CD14-positive monocyte (primary cell): Measurements from ENCODE around the gene DEPDC1. TPM values are rescaled to one million over a fixed set of nuclear protein-coding genes. Genes with fewer than 3 reads are reported as not detected.

ENCODE experiments used
- DNase-seq, 3 donors: peaks; one replicate each; pipeline ENCODE4 v3.0.0-alpha.2; 2011 to 2022
- H2AFZ ChIP-seq: 2 replicates; pipeline ENCODE4 v1.6.0; 2012; ENCODE audit warnings: mild to moderate bottlenecking, low read depth, low read length, inconsistent platforms; ENCODE audit not compliant: insufficient read depth, poor library complexity, severe bottlenecking
- H3K27ac ChIP-seq, 2 donors: 1 replicate in 1 of 2; 2 replicates in 1 of 2; pipeline ENCODE4 v1.5.1; 2012 to 2013; ENCODE audit warnings: low read length in 2 of 2, control low read depth in 1 of 2, inconsistent platforms in 1 of 2, low read depth in 1 of 2, mild to moderate bottlenecking in 1 of 2
- H3K27me3 ChIP-seq, 2 donors: one replicate each; pipeline versions ENCODE4 v1.6.0 to v1.6.1; 2011 to 2013; ENCODE audit warnings: low read length in 2 of 2; ENCODE audit not compliant: control insufficient read depth in 2 of 2, insufficient read depth in 2 of 2
- H3K36me3 ChIP-seq, 2 donors: replicated peaks in 1 of 2; 1 replicate in 1 of 2; 2 replicates in 1 of 2; pipeline versions ENCODE4 v1.5.1 to v1.6.1; 2012 to 2013; ENCODE audit warnings: low read length in 2 of 2, control low read depth in 1 of 2, inconsistent platforms in 1 of 2, mild to moderate bottlenecking in 1 of 2; ENCODE audit not compliant: insufficient read depth in 2 of 2, control insufficient read depth in 1 of 2
- H3K4me1 ChIP-seq, 2 donors: 1 replicate in 1 of 2; 2 replicates in 1 of 2; pipeline versions ENCODE4 v1.5.1 to v1.6.1; 2012 to 2013; ENCODE audit warnings: low read length in 2 of 2, control low read depth in 1 of 2, inconsistent platforms in 1 of 2, mild to moderate bottlenecking in 1 of 2, moderate library complexity in 1 of 2; ENCODE audit not compliant: insufficient read depth in 2 of 2, control insufficient read depth in 1 of 2
- H3K4me2 ChIP-seq: replicated peaks from 2 replicates; pipeline ENCODE3; 2012; ENCODE audit warnings: low read length, moderate library complexity, mild to moderate bottlenecking; ENCODE audit not compliant: poor library complexity, severe bottlenecking; ENCODE audit errors: extremely low read depth
- H3K4me3 ChIP-seq, 3 experiments: fragments of 200-600 bp in 1 of 3; sonication (generic) in 1 of 3; replicated peaks in 1 of 3; 1 replicate in 2 of 3; 2 replicates in 1 of 3; pipeline ENCODE4 v1.5.1; 2011 to 2013; ENCODE audit warnings: low read length in 3 of 3, mild to moderate bottlenecking in 3 of 3, control low read depth in 2 of 3, low read depth in 2 of 3, inconsistent platforms in 1 of 3, moderate library complexity in 1 of 3
- H3K79me2 ChIP-seq: 2 replicates; pipeline ENCODE4 v1.6.0; 2012; ENCODE audit warnings: mild to moderate bottlenecking, control low read depth, inconsistent platforms, low read length, moderate library complexity; ENCODE audit not compliant: insufficient read depth
- H3K9ac ChIP-seq: 2 replicates; pipeline ENCODE4 v1.6.0; 2017; ENCODE audit warnings: low read length, mild to moderate bottlenecking; ENCODE audit not compliant: insufficient read depth, poor library complexity, severe bottlenecking
- H3K9me3 ChIP-seq, 2 donors: replicated peaks in 1 of 2; 1 replicate in 1 of 2; 2 replicates in 1 of 2; pipeline versions ENCODE4 v1.5.1 to v1.6.1; 2012 to 2013; ENCODE audit warnings: low read length in 2 of 2, control low read depth in 1 of 2; ENCODE audit not compliant: control insufficient read depth in 1 of 2, insufficient read depth in 1 of 2
- H4K20me1 ChIP-seq: 2 replicates; pipeline ENCODE4 v1.6.0; 2012; ENCODE audit warnings: mild to moderate bottlenecking, low read length, control low read depth, moderate library complexity; ENCODE audit not compliant: insufficient read depth
- H3K27ac Mint-ChIP-seq, 7 donors: one replicate each; pipeline ENCODE4 v1.8.0; 2020; ENCODE audit warnings: mild to moderate bottlenecking in 7 of 7, mixed read lengths in 7 of 7, moderate library complexity in 6 of 7, inconsistent platforms in 2 of 7
- H3K27me3 Mint-ChIP-seq, 3 donors: one replicate each; pipeline ENCODE4 v1.8.0; 2021 to 2022; ENCODE audit warnings: low read depth in 3 of 3, mild to moderate bottlenecking in 3 of 3, mixed read lengths in 3 of 3, moderate library complexity in 3 of 3, inconsistent platforms in 1 of 3
- H3K36me3 Mint-ChIP-seq, 2 donors: one replicate each; pipeline ENCODE4 v1.8.0; 2020; ENCODE audit warnings: mixed read lengths in 2 of 2, inconsistent platforms in 1 of 2, mild to moderate bottlenecking in 1 of 2
- H3K4me1 Mint-ChIP-seq: one replicate; pipeline ENCODE4 v1.8.0; 2020; ENCODE audit warnings: mild to moderate bottlenecking, mixed read lengths
- H3K4me3 Mint-ChIP-seq, 2 donors: one replicate each; pipeline ENCODE4 v1.8.0; 2020; ENCODE audit warnings: mild to moderate bottlenecking in 2 of 2, mixed read lengths in 2 of 2, moderate library complexity in 1 of 2
- H3K9me3 Mint-ChIP-seq, 7 donors: one replicate each; pipeline ENCODE4 v1.8.0; 2020 to 2022; ENCODE audit warnings: mixed read lengths in 7 of 7, mild to moderate bottlenecking in 6 of 7, moderate library complexity in 6 of 7, inconsistent platforms in 2 of 7
- WGBS: methylation state at CpG from one replicate; pipeline ENCODE4 v1.1.5; 2013; ENCODE audit warnings: missing lambda C conversion rate; ENCODE audit not compliant: insufficient coverage; 5-methylcytosine and 5-hydroxymethylcytosine counted together
- intact Hi-C, 2 donors: fragments of 100-400 bp; cut with micrococcal nuclease; formaldehyde crosslinking; loops; one replicate each; pipeline versions ENCODE4 v1.15.0 to v1.15.1; 2023
- polyA plus RNA-seq, 3 donors: library from polyadenylated mRNA; depleted of rRNA in 1 of 3; unstranded in 2 of 3; stranded (reverse) in 1 of 3; fragments of 300-500 nt in 2 of 3; fragments of >200 nt in 1 of 3; fragmentation: Illumina TruSeq in 2 of 3; gene quantifications; 1 replicate in 2 of 3; 2 replicates in 1 of 3; pipeline ENCODE4 v1.2.3, GENCODE V29; 2012 to 2021
- TF ChIP-seq, protein P1 (sequence below): fragments of 200-600 bp; IDR thresholded peaks from one replicate; pipeline ENCODE4 v1.8.0; 2022; ENCODE audit warnings: antibody characterized with exemption, mild to moderate bottlenecking

Gene DEPDC1
- polyA plus RNA-seq, 3 donors, result 0.04 to 0.24 TPM; not detected in 1

DNA sequence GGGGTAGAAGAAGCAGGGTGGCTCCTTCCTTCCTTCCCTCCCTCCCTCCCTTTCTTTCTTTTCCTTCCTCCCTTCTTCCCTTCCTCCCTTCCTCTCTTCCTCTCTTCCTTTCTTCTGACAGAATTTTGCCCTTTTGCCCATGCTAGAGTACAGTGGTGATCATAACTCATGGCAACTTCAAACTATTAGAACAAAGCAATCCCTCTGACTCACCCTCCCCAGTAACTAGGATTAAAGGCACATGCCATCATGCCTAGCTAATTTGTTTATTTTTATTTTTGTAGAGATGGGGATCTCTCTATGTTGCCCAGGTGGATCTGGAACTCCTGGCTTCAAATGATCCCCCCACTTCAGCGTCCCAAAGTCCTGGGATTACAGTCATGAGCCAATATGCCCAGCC lies 37.1 kb downstream of the DEPDC1 start:
- Histone ChIP-seq H3K4me3 (no peak overlapping the region), H3K27ac (no peak overlapping the region), H3K36me3 (no peaks in the 10 kb centered on the region), H4K20me1 (no peaks in the 10 kb centered on the region), H3K4me1 (no peaks in the 10 kb centered on the region), H3K9ac (no peak overlapping the region), H3K4me2 (no peak overlapping the region), H3K9me3 (peaks cover 0 to 6% of the 10 kb centered on the region in 2 donors), H3K79me2 (no peaks in the 10 kb centered on the region), H3K27me3 (no peaks in the 10 kb centered on the region), H2AFZ (no peak overlapping the region)
- H3K27me3 Mint-ChIP-seq, result peaks cover 0 to 6% (median 2%) of the 10 kb centered on the region in 3 donors
- peaks cover 2 to 12% (median 6%) of the 10 kb centered on the region in 7 donors for H3K9me3 Mint-ChIP-seq
- no peak overlapping the region for H3K4me3 Mint-ChIP-seq
- no CpG with 5 or more reads among the region's 1 CpG for WGBS
- peaks cover 2% of the 10 kb centered on the region for H3K4me1 Mint-ChIP-seq
- no peaks in the 10 kb centered on the region for H3K36me3 Mint-ChIP-seq
- TF ChIP-seq, protein P1, sequence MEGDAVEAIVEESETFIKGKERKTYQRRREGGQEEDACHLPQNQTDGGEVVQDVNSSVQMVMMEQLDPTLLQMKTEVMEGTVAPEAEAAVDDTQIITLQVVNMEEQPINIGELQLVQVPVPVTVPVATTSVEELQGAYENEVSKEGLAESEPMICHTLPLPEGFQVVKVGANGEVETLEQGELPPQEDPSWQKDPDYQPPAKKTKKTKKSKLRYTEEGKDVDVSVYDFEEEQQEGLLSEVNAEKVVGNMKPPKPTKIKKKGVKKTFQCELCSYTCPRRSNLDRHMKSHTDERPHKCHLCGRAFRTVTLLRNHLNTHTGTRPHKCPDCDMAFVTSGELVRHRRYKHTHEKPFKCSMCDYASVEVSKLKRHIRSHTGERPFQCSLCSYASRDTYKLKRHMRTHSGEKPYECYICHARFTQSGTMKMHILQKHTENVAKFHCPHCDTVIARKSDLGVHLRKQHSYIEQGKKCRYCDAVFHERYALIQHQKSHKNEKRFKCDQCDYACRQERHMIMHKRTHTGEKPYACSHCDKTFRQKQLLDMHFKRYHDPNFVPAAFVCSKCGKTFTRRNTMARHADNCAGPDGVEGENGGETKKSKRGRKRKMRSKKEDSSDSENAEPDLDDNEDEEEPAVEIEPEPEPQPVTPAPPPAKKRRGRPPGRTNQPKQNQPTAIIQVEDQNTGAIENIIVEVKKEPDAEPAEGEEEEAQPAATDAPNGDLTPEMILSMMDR, result no peak
- H3K27ac Mint-ChIP-seq, result no peak overlapping the region
- no peak for DNase-seq
- intact Hi-C loops, result no loop called here

DNA sequence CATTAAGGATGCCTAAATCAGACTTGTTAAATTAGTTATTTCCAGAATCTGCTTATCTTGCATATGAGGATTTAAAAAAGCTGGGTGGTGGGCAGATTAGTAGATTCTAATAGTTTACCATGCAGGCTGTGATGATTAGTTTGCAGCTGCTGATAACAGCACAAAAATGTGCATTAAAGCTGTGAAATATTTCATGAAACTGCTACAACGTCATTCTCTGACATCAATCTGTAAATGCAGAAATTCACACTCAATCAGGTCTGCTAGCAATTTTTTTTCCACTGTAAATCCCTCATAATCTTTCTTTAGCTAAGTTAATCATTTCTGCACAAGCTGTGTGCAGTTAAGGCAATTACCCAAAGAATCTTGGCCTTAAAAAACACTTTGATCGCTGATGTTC lies 37.8 kb downstream of the DEPDC1 start:
- H3K27me3 ChIP-seq, result no peaks in the 10 kb centered on the region
- WGBS, result 100% methylated on average over 1 of the region's 2 CpGs
- Mint-ChIP-seq H3K4me3 (no peak overlapping the region), H3K27ac (no peak overlapping the region), H3K36me3 (no peaks in the 10 kb centered on the region), H3K4me1 (peaks cover 2% of the 10 kb centered on the region), H3K27me3 (peaks cover 0 to 6% (median 2%) of the 10 kb centered on the region in 3 donors), H3K9me3 (peaks cover 2 to 10% (median 4%) of the 10 kb centered on the region in 7 donors)
- H3K36me3 ChIP-seq, result no peaks in the 10 kb centered on the region
- no peak overlapping the region for H3K9ac ChIP-seq
- H3K4me1 ChIP-seq, result no peaks in the 10 kb centered on the region
- H3K9me3 ChIP-seq, result peaks cover 0 to 3% of the 10 kb centered on the region in 2 donors
- no peak for DNase-seq
- H3K79me2 ChIP-seq, result no peaks in the 10 kb centered on the region
- no peak overlapping the region for H3K4me2 ChIP-seq
- TF ChIP-seq, protein P1, result no peak
- no peaks in the 10 kb centered on the region for H4K20me1 ChIP-seq
- no peak overlapping the region for H3K4me3 ChIP-seq
- H2AFZ ChIP-seq, result no peak overlapping the region
- no peak overlapping the region for H3K27ac ChIP-seq
- intact Hi-C loops, result no loop called here
